HL-60 (cell line): ENCODE measurements around the gene ZNG1A.

Source experiments
- REST ChIP-seq: IDR thresholded peaks from 2 replicates; pipeline ENCODE4 v1.6.1; 2012; ENCODE audit warnings: low read depth; ENCODE audit not compliant: insufficient replicate concordance
- TF ChIP-seq, protein P1 (sequence below): IDR thresholded peaks from one replicate; pipeline ENCODE4 v1.5.1; 2011; ENCODE audit warnings: low read length, control low read depth, inconsistent platforms; ENCODE audit not compliant: insufficient read depth

DNA sequence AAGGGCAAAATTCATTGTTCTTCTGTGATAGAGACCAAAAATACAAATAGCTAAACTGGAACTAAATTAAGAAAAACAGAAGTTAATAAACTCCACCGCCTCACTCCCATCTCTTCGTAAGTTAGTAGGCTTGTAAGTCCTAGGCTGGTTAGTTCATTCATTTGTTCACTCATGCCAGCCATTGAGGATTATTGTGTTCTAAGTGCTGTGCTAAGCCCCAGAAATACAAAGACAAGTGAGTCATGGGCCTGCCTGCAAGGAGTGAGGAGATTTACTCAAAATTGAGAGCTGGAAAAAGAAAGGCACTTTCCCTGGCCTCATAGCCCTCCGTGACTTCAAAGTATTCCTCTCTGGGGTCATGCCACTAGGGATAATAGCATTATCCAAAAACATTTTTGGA, 44.3 kb upstream of the ZNG1A start:
- TF ChIP-seq, protein P1, sequence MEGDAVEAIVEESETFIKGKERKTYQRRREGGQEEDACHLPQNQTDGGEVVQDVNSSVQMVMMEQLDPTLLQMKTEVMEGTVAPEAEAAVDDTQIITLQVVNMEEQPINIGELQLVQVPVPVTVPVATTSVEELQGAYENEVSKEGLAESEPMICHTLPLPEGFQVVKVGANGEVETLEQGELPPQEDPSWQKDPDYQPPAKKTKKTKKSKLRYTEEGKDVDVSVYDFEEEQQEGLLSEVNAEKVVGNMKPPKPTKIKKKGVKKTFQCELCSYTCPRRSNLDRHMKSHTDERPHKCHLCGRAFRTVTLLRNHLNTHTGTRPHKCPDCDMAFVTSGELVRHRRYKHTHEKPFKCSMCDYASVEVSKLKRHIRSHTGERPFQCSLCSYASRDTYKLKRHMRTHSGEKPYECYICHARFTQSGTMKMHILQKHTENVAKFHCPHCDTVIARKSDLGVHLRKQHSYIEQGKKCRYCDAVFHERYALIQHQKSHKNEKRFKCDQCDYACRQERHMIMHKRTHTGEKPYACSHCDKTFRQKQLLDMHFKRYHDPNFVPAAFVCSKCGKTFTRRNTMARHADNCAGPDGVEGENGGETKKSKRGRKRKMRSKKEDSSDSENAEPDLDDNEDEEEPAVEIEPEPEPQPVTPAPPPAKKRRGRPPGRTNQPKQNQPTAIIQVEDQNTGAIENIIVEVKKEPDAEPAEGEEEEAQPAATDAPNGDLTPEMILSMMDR, result no peak
- TF ChIP-seq REST, result no peak
